NCI-H2196 treated with DMSO at 0.1 percent for 48 hours (cell line): Measurements from ENCODE around the gene KBTBD6.
"Not testable (repeated sequence)": the region's sequence is repeated elsewhere in the genome, so short reads cannot be mapped to it uniquely, and the experiment has no call there.

Source experiments
- DNase-seq: peaks from one replicate; lab custom pipeline; 2025; ENCODE audit not compliant: unreplicated experiment; lab: John Stamatoyannopoulos, UW

KBTBD6 gene

GRCh38 chr13:41136396-41137031, 3.9 kb upstream of the KBTBD6 start:
- DNase-seq: no peak

- DNase-seq: no peak
Observed at GRCh38 chr13:41133951-41134350, 1.3 kb upstream of the KBTBD6 start.

- not testable (repeated sequence) for DNase-seq
Observed at GRCh38 chr13:41131660-41132511, 716 bp downstream of the KBTBD6 start.

- DNase-seq: not testable (repeated sequence)
Observed at GRCh38 chr13:41131189-41131588, 1.4 kb downstream of the KBTBD6 start.

GRCh38 chr13:41130356-41130755, 2.2 kb downstream of the KBTBD6 start:
- DNase-seq: no peak

GRCh38 chr13:41127701-41128100, 4.9 kb downstream of the KBTBD6 start:
- no peak for DNase-seq

- DNase-seq: peak; percentile 21
Observed at GRCh38 chr13:41122838-41123237, 9.8 kb downstream of the KBTBD6 start.

- no peak for DNase-seq
Observed at GRCh38 chr13:41117869-41118268, 14.7 kb downstream of the KBTBD6 start.

GRCh38 chr13:41111454-41111853, 21.1 kb downstream of the KBTBD6 start:
- DNase-seq: no peak

GRCh38 chr13:41107584-41108014, 25.0 kb downstream of the KBTBD6 start:
- no peak for DNase-seq

GRCh38 chr13:41107104-41107571, 25.5 kb downstream of the KBTBD6 start:
- DNase-seq: no peak

GRCh38 chr13:41099986-41100385, 32.6 kb downstream of the KBTBD6 start:
- no peak for DNase-seq

- DNase-seq: no peak
Observed at GRCh38 chr13:41098761-41099160, 33.8 kb downstream of the KBTBD6 start.

- DNase-seq: not testable (repeated sequence)
Observed at GRCh38 chr13:41095681-41096080, 36.9 kb downstream of the KBTBD6 start.

- DNase-seq: no peak
Observed at GRCh38 chr13:41085961-41086585, 46.5 kb downstream of the KBTBD6 start.

- no peak for DNase-seq
Observed at GRCh38 chr13:41079725-41080124, 52.9 kb downstream of the KBTBD6 start.
